NK-92 treated with Interleukin-12 subunit alpha and Interleukin-12 subunit beta, amount 100 ng/mL, for 24 hours (cell line): ENCODE measurements around the gene FAM186B.
"Not testable (repeated sequence)": the region's sequence is repeated elsewhere in the genome, so short reads cannot be mapped to it uniquely, and the experiment has no call there.

ENCODE experiments used
- DNase-seq: peaks from one replicate; lab custom pipeline; 2025; lab: John Stamatoyannopoulos, UW

The FAM186B gene

GRCh38 chr12:49633703-49634345, 28.4 kb upstream of the FAM186B start:
- no peak for DNase-seq

DNA sequence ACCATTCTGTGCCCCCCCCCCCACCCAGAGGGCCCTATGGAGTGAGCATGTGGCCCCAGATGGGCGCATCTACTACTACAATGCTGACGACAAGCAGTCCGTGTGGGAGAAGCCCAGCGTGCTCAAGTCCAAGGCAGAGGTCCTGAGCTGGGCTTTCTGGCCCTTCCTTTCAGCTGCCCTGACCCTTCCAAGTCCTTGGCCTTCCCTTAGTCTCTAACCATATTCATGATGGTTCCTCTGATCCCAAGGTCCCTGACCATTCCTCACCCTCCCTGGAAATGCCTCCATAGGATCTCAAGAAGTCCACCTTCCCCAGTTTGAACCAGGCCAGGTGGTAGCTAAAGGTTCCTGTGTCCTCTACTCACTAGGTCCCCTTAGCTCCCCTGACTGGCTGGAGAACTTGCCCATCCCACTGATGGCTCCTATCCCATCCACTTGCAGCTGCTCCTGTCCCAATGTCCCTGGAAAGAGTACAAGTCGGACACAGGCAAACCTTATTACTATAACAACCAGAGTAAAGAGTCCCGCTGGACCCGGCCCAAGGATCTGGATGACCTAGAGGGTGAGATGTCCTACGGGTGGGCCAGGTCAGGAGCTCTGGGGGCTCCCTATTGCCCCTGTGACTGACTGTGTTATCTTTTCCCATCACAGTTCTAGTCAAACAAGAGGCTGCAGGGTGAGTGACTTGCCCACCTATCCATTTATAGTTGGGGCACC, 27.7 kb upstream of the FAM186B start:
- DNase-seq: no peak

GRCh38 chr12:49632401-49632800, 27.0 kb upstream of the FAM186B start:
- DNase-seq: no peak

GRCh38 chr12:49631336-49631907, 26.0 kb upstream of the FAM186B start:
- DNase-seq: no peak

DNA sequence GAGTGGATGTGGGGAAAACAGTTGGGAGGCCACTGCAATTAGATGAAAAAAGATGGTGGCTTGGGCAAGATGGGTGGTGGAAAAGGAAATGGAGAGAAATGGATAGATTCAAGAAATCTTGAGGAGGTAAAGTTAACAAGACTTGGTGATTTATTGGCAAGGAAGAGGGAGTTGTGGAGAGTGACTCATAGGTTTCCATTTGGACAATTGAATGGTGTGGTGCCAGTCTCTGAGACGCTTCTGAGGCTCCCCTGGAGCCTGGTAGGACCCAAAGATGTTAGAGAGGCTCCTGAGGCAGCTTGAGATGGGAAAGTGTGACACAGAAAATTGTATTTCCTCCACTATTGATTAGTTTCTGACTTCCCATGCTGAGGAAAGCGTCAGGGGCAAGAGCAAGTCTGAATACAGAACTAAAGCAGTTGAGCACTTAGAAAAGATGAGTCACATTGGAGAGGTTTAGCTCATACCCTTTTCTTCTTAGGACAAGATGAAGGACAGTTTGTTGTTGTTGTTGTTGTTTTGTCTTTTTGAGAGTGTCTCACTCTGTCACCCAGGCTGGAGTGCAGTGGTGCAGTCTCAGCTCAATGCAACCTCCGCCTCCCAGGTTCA, 22.4 kb upstream of the FAM186B start:
- no peak for DNase-seq

DNA sequence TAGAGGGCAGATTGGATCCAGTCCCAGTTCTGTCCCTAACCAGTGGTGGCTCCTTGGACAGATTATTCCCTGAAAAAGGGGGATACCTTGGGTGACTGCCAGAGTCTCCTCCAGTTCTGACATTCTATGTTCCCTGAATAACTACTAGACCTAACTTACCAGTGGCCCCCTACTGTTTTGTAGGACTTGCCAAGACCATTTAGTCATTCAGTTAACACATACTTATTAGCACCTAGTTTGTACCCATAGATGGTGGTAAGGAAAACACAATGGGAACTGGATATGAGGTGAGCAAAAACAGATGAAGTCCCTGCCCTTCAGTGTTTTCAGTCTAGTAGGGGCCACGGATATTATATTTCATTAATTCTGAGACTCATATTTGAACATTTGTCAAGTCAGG, 21.4 kb upstream of the FAM186B start:
- no peak for DNase-seq

DNA sequence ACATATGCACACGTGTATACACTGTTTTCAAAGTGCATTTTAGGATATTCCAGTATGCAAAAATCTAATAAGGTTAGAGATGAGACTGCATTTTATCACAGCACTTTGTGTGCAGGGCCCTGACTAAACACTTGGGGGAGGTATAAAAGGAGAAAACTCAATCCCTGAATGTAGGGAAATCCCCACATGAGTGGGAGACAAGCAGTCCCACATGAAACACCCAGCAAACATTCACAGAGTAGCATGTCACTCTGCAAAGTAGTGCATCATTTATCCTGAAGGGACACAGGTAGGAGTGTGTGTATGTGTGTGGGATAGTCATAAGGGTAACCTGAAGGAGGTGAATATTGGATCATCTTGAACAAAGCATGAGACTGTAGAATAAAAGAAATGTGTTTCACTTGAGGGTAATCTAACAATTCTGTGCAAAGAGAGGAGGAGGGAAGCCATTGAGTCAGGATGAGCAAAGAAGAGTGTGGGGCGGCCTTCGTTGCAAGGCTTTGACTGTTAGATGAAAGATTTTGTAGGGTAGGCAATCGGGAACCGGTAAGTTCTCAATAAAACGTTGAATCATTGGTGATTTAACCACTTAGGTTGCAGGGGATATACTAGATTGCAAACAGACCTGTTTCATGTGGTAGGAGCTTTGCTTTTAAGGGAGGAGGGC, 20.9 kb upstream of the FAM186B start:
- no peak for DNase-seq

- DNase-seq: no peak
These were observed 19.6 kb upstream of the FAM186B start for GRCh38 chr12:49624921-49625577.

- peak; percentile 70 for DNase-seq
These were observed 17.9 kb upstream of the FAM186B start, which contains the start of gene PRPF40B for GRCh38 chr12:49623142-49623904. TSS of gene PRPF40B (plus strand) at chr12:49623561. CDS start at chr12:49623591, 30 bp downstream.

DNA sequence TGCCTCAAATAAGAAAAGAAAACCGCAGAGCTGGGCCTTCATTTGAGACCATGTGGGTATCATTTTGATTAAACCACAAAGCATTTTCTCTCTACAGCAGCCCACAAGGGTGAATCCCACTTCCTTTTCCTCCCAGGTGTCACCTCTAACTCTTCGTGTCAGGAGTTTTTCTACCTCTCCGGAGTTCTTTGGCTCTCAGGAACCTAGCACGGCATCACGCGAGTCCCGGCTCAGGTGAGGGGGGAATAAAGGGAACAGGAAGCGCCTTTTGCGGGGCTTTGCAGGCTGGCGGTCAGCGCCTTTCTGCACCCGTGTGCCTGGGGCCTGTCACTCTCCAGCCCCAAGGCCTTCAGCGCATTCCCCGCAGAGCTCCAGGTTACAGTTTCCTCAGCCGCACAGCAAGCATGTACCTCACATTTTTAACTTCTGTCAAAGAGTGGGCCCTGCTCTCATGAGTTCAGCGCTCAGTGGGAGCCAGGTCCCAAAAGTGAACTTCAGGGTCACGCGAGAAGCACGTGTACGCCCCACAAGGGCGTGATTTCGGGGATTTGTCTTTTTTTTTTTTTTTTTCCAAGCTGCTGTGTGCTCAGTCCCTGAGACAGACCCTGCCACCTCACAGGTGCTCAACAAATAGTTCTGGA, 17.2 kb upstream of the FAM186B start:
- DNase-seq: peak; percentile 35

- no peak for DNase-seq
These were observed 16.4 kb upstream of the FAM186B start for GRCh38 chr12:49621651-49622500.

GRCh38 chr12:49619286-49619685, 13.8 kb upstream of the FAM186B start:
- DNase-seq: no peak

DNA sequence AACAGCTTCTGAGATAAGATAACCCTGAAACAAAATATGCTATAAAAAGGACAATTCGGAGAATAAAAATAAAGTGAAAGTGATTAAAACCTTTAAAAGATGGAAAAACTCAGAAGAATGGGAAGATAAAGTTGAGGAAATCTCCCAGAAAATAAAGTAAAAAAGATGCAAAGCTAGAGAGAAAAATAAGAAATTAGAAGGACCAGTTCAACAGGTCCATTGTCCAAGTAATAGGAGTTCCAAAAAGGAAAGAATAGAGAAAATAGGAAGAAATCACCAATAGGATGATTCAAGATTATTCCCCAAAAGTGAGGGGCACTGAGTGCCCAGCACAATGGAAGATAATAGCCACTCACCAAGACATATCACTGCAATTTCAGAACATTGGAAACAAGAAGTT, 13.1 kb upstream of the FAM186B start:
- no peak for DNase-seq

- no peak for DNase-seq
These were observed 11.2 kb upstream of the FAM186B start for GRCh38 chr12:49616533-49617219.

- no peak for DNase-seq
These were observed 10.3 kb upstream of the FAM186B start for GRCh38 chr12:49615725-49616124.

DNA sequence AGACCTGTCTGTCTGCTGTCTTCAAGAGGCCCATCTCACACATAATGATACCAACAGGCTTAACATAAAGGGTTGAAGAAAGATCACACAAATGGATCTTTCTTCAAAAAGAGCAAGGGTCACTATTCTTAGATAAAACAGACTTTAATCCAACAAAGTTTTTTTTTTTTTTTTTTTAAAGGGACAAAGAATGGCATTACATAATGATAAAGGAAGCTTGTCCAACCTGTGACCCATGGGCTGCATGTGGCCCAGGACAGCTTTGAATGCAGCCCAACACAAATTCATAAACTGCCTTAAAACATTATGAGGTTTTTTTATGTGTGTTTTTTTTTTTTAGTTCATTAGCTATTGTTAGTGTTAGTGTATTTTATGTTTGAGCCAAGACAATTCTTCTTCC, 6.8 kb upstream of the FAM186B start:
- DNase-seq: no peak

DNA sequence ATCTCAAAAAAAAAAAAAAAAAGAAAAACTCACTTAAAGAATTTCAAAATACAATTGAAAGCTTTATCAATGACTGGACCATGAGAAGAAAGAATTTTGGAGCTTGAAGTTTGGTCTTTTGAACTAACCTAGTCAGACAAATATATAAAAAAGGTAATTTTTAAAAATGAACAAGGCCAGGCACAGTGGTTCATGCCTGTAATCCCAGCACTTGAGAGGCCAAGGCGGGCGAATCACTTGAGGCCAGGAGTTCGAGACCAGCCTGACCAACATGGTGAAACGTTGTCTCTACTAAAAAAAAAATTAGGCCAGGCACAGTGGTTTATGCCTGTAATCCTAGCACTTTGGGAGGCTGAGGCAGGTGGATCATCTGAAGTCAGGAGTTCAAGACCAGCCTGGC, 5.3 kb upstream of the FAM186B start:
- not testable (repeated sequence) for DNase-seq

- DNase-seq: no peak
These were observed 4.4 kb upstream of the FAM186B start for GRCh38 chr12:49609875-49610154.
